Stomach smooth muscle (tissue), 2 donors: ENCODE results near the gene TMEM117.

ENCODE experiments used
- H3K27ac ChIP-seq: one replicate; pipeline ENCODE4 v1.7.0; 2013; ENCODE audit warnings: mild to moderate bottlenecking, low read length, inconsistent platforms
- H3K27me3 ChIP-seq, 2 donors: one replicate each; pipeline ENCODE4 v1.7.0; 2013; ENCODE audit warnings: low read length in 2 of 2; ENCODE audit not compliant: insufficient read depth in 2 of 2, control insufficient read depth in 1 of 2
- H3K36me3 ChIP-seq, 2 donors: one replicate each; pipeline ENCODE4 v1.7.0; 2013; ENCODE audit warnings: low read length in 2 of 2; ENCODE audit not compliant: control insufficient read depth in 2 of 2, insufficient read depth in 2 of 2
- H3K4me1 ChIP-seq: one replicate; pipeline ENCODE4 v1.7.0; 2013; ENCODE audit warnings: low read length; ENCODE audit not compliant: control insufficient read depth, insufficient read depth
- H3K4me3 ChIP-seq, 2 donors: one replicate each; pipeline ENCODE4 v1.7.0; 2013; ENCODE audit warnings: low read length in 2 of 2
- H3K9ac ChIP-seq, 2 donors: one replicate each; pipeline ENCODE4 v1.7.0; 2013; ENCODE audit warnings: low read length in 2 of 2, mild to moderate bottlenecking in 1 of 2
- H3K9me3 ChIP-seq, 2 donors: one replicate each; pipeline ENCODE4 v1.7.0; 2013; ENCODE audit warnings: low read length in 2 of 2; ENCODE audit not compliant: control insufficient read depth in 2 of 2
- donor health status: healthy.
- donor health status: Pancreatic carcinoma.

TMEM117 gene

DNA sequence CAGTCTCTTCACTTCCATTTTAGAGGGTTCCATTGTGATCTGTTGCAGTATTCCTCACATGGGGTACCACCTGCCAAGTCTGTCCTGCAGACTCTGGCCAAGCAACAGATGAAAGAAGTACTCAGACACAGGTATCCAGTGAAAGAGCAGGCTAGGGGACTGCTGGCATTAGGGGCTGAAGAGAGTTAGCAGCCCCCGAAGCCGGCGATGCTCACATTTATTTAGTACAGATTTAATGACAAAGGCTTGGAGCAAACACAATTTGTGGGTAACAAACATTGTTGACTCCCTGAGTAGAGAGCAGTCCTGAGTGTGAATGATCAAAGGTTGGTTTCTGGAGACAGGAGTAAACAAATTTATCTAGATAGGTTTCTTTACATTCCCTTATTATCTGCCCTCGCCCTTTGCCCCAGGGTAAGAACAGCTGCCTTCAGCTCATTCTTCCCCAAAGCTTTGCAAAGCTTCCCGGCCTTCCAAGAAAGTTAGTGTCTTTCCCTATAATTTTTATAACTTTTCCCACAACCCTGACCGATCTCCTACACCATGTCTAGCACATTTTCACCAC is 144.8 kb downstream of the TMEM117 start:
- H3K9ac ChIP-seq, result no peak overlapping the region
- H3K9me3 ChIP-seq, result no peaks in the 10 kb centered on the region
- no peaks in the 10 kb centered on the region for H3K27me3 ChIP-seq
- no peaks in the 10 kb centered on the region for H3K4me1 ChIP-seq
- H3K4me3 ChIP-seq, result no peak overlapping the region
- H3K27ac ChIP-seq, result no peak overlapping the region
- H3K36me3 ChIP-seq, result no peaks in the 10 kb centered on the region

GRCh38 chr12:43981726-43982125 is 145.8 kb downstream of the TMEM117 start:
- Histone ChIP-seq H3K4me3 (no peak overlapping the region), H3K4me1 (no peaks in the 10 kb centered on the region), H3K36me3 (no peaks in the 10 kb centered on the region), H3K27me3 (no peaks in the 10 kb centered on the region), H3K9ac (no peak overlapping the region), H3K27ac (no peak overlapping the region), H3K9me3 (no peaks in the 10 kb centered on the region)

DNA sequence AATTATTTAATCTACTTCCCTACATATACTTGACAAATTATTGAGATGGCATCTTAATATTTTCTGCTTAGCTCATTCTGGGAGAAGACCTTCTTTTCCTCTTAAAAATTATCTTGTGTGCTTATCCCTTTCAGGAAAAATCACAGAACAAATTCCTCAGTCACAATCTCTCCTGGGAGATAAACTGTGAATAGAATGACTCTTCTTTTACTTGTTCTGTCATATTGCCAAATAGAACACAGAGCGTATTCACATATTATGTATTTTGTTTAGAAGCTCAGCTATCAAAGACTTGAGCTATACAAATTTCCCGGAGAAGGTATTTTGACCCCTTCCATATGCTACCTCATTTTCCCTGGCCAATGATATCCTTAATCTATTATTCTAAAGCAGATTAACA is 146.7 kb downstream of the TMEM117 start:
- Histone ChIP-seq H3K27ac (no peak overlapping the region), H3K4me3 (no peak overlapping the region), H3K4me1 (no peaks in the 10 kb centered on the region), H3K27me3 (no peaks in the 10 kb centered on the region), H3K9me3 (no peaks in the 10 kb centered on the region), H3K9ac (no peak overlapping the region), H3K36me3 (no peaks in the 10 kb centered on the region)

GRCh38 chr12:43988838-43989560 is 153.1 kb downstream of the TMEM117 start:
- H3K36me3 ChIP-seq, result no peaks in the 10 kb centered on the region
- no peaks in the 10 kb centered on the region for H3K4me1 ChIP-seq
- H3K9me3 ChIP-seq, result no peaks in the 10 kb centered on the region

DNA sequence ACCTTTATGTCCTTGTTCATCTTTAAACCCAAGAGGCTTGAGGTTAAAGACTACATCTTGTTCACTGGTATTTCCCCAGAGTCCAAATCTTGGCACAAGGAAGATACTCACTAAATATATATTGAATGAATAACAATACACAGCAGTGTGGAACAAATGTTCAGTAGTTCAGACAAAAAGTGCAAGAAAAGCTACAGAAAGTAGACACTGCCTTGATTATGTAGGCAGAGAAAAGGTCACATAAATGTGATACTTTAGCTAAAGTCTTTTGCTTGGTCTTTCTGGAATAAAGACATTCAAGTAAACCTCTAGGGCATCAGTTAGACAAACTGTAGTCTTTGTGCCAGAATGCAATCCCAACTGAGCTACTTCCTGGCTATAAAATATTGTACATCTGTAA is 157.0 kb downstream of the TMEM117 start:
- Histone ChIP-seq H3K4me1 (no peaks in the 10 kb centered on the region), H3K27me3 (no peaks in the 10 kb centered on the region), H3K36me3 (no peaks in the 10 kb centered on the region), H3K9ac (no peak overlapping the region), H3K27ac (no peak overlapping the region), H3K4me3 (no peak overlapping the region), H3K9me3 (no peaks in the 10 kb centered on the region)

More at GRCh38 chr12:43988838-43989560, 153.1 kb downstream of the TMEM117 start:
- Histone ChIP-seq H3K27ac (no peak overlapping the region), H3K4me3 (no peak overlapping the region), H3K9ac (no peak overlapping the region), H3K27me3 (no peaks in the 10 kb centered on the region)

- H3K4me3 ChIP-seq, result no peak overlapping the region
- H3K36me3 ChIP-seq, result no peaks in the 10 kb centered on the region
- no peak overlapping the region for H3K27ac ChIP-seq
- no peaks in the 10 kb centered on the region for H3K27me3 ChIP-seq
- H3K9ac ChIP-seq, result no peak overlapping the region
- H3K4me1 ChIP-seq, result no peaks in the 10 kb centered on the region
- no peaks in the 10 kb centered on the region for H3K9me3 ChIP-seq
Observed at GRCh38 chr12:44000309-44000952, 164.6 kb downstream of the TMEM117 start.

DNA sequence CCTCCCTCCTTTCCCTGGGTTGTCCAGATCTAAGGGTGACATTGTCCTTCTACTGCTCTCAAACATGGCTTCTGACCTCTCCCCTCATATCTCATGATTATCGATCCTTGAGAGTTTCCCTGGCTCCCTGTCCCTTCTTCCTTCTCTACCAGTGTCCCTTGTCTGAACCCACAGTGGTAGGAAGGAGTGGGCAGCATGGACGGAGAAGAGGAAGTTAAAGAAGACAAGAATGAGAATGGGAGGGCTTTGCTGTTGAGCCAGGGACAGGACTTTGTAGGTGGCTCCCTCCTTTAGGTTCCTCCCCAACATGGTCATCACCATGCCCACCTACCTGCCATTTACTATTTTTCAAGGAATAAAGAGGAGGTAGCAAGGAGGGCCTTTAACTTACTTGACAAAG is 166.7 kb downstream of the TMEM117 start:
- Histone ChIP-seq H3K27me3 (no peaks in the 10 kb centered on the region), H3K9ac (no peak overlapping the region), H3K4me1 (no peaks in the 10 kb centered on the region), H3K36me3 (no peaks in the 10 kb centered on the region), H3K9me3 (peaks cover 0 to under 1% of the 10 kb centered on the region in 2 donors), H3K27ac (no peak overlapping the region), H3K4me3 (no peak overlapping the region)

DNA sequence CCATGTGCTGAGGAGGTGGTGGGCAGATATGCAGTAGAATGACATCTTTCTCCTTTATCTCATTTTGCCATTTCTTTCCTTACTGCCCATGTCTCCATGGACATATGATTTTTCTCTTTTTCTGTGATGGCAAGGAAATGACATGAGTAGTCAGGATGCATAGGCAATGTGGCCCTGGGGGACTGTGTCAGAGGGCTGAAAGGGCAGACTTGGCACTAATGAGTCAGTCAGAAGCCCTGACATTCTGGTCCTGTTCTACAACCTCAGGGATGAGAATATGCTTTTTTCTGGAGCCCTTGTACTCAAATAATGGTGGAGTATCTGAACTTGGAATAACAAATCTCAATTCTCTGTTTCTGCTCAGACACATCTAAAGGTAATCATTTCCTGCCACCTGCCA is 167.8 kb downstream of the TMEM117 start:
- Histone ChIP-seq H3K27ac (no peak overlapping the region), H3K27me3 (no peaks in the 10 kb centered on the region), H3K36me3 (peaks cover 0 to under 1% of the 10 kb centered on the region in 2 donors), H3K4me1 (no peaks in the 10 kb centered on the region), H3K9ac (no peak overlapping the region), H3K9me3 (peaks cover 0 to 4% of the 10 kb centered on the region in 2 donors), H3K4me3 (no peak overlapping the region)

DNA sequence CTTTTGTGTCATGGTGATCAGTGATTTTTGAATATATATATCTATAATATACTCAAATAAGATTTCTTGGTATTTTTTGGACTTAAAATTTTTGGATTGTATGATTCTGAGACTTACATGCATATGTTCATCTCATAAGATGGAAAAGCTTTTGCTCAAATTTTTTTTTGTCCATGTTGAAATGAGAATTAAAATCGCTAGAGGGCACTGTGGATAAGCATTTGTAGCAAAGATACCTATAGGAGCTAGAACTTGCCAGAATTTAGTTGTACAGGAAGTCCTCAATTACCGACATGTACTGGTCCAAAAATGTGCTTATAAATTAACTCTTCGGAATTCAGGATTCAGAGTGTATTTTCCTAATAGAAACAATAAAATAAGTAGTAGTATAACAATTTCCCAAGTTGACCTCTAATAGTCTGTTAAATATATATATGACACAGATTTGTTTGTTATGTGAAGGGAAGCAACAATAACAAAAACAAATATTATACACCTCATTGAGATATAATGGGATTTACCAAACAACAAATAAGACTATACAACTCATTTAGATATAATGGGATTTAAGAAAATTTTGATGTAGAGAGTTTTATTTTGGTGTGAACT is 179.6 kb downstream of the TMEM117 start:
- Histone ChIP-seq H3K27ac (no peak overlapping the region), H3K36me3 (no peaks in the 10 kb centered on the region), H3K4me1 (no peaks in the 10 kb centered on the region), H3K9ac (no peak overlapping the region), H3K9me3 (no peaks in the 10 kb centered on the region), H3K4me3 (no peak overlapping the region), H3K27me3 (no peaks in the 10 kb centered on the region)

- no peaks in the 10 kb centered on the region for H3K4me1 ChIP-seq
- no peak overlapping the region for H3K27ac ChIP-seq
- H3K9me3 ChIP-seq, result no peaks in the 10 kb centered on the region
- H3K27me3 ChIP-seq, result no peaks in the 10 kb centered on the region
- no peaks in the 10 kb centered on the region for H3K36me3 ChIP-seq
- H3K4me3 ChIP-seq, result no peak overlapping the region
- no peak overlapping the region for H3K9ac ChIP-seq
Observed at GRCh38 chr12:44017216-44017615, 181.3 kb downstream of the TMEM117 start.
